ENCODE data around the gene MYO1D.

DNA sequence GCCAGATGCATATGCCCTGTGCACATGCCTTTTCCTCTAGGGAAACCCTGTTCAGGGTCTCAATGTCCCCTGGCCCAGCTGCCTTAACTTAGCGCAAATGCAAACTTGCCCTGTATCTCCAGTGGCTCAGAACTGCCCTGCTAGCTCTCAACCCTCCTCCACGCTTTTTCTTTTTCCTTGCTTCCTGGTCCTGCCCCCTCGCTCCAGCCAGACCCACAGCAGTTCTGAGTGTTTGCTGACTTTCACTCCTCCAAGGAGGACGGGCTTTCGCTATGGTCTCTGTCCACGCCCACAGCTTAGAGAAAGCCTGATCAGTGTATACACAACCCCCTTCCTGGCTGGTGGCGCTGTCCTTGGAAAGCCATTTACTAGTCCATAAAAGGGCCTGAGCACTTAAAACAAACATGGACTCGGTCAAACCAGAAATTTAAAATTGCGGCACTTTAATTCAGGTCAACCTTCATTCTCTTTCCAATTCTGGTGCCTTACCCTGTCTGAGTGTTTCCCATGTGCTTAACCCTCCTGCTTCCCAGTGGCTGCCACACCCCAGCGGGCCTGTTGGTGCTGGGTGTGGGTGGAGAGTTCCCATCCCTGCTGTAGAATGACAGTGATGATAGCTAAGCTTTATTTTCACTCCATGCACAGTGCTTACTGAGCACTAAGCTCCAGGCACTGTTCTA is 35.4 kb upstream of the MYO1D start:
- no peak for TF ChIP-seq JUND (IDR thresholded peaks at IDR 0.05)
- no peak for TF ChIP-seq POLR2AphosphoS5 (IDR thresholded peaks at IDR 0.05; ENCODE audit: low read depth, low read length)
- TF ChIP-seq YY1 (IDR thresholded peaks at IDR 0.05; ENCODE audit: extremely low read depth, insufficient replicate concordance, low read depth, low read length) = no peak
- TF ChIP-seq SP1 (IDR thresholded peaks at IDR 0.05; ENCODE audit: low read depth) = no peak
- TF ChIP-seq, protein P1, sequence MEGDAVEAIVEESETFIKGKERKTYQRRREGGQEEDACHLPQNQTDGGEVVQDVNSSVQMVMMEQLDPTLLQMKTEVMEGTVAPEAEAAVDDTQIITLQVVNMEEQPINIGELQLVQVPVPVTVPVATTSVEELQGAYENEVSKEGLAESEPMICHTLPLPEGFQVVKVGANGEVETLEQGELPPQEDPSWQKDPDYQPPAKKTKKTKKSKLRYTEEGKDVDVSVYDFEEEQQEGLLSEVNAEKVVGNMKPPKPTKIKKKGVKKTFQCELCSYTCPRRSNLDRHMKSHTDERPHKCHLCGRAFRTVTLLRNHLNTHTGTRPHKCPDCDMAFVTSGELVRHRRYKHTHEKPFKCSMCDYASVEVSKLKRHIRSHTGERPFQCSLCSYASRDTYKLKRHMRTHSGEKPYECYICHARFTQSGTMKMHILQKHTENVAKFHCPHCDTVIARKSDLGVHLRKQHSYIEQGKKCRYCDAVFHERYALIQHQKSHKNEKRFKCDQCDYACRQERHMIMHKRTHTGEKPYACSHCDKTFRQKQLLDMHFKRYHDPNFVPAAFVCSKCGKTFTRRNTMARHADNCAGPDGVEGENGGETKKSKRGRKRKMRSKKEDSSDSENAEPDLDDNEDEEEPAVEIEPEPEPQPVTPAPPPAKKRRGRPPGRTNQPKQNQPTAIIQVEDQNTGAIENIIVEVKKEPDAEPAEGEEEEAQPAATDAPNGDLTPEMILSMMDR (IDR thresholded peaks at IDR 0.05 in 2 of 3, conservative IDR thresholded peaks at IDR 0.05 in 1 of 3; ENCODE audit: borderline replicate concordance in 1 of 3, insufficient read depth in 1 of 3, low read depth in 2 of 3, low read length in 2 of 3) = no peak
- no peak for TF ChIP-seq EZH2 (IDR thresholded peaks at IDR 0.05)

All from HCT116 (cell line).